Stimulated activated CD4-positive, alpha-beta T cell treated with anti-CD3 and anti-CD28 coated beads, Interleukin-2, amount 100 ng/mL, for 48 hours (primary cell): Measurements from ENCODE around the gene CCDC112.

Experiments used
- DNase-seq, 2 donors: peaks; one replicate each; pipeline ENCODE4 v3.0.0-alpha.2; 2020

The CCDC112 gene

DNA sequence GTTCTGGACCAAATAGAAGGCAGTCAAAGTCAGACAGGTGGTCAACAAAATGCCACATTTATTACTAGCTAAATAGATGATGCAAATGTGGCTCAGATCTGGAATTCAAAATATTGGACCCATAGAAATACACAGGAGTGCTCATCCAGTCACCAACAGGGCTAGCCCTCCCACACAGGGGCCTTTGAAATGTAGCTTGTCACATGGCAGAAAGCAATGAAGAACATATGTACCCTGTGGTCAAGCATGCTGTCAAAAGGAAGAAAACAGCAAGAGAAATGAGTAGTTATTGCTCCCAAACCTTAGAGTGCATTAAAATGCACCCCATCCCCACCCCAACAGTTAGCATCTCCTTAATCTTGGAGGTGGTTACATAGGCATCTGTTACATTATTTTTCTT, 20.9 kb upstream of the CCDC112 start:
- no peak for DNase-seq

DNA sequence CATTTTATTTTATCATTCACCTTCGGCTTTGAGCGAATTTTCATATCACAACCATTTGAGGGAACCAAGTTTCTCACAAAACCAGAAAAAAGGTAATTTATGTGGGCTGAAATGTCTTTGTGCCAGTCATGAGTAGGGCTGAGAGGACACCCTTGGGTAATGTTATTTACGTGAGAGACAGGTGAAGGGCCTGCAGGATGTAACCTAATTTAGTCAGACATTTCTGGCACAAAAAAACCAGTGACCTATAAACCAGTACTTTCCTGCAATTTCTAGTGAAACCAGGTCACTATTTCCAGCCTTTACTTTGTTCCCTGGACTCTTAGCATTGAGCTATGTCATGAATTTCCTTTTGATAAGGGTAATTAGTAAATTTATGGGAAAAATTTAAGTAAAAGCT, 17.2 kb upstream of the CCDC112 start:
- DNase-seq = no peak

GRCh38 chr5:115313052-115313451, 16.6 kb upstream of the CCDC112 start:
- no peak for DNase-seq

- DNase-seq = no peak
Observed at GRCh38 chr5:115309751-115310370, 13.4 kb upstream of the CCDC112 start.

DNA sequence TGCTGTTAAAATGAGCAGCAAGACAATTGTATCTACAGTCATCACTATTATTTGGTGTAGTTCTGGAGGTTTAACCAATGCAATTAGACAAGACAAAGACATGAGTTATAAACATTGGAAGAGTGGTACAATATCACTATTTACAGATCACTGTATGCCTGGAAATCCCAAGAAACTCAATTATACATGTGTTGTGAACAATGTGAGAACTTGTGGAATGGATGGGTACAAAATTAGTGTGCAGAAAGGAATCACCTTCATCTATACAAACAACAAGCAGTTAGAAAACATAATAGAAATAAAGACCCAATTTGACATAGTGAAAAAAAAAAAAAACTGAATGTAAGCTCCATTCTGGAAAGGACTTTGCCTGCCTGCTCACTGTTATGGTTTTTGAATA, 12.4 kb upstream of the CCDC112 start:
- no peak for DNase-seq

DNA sequence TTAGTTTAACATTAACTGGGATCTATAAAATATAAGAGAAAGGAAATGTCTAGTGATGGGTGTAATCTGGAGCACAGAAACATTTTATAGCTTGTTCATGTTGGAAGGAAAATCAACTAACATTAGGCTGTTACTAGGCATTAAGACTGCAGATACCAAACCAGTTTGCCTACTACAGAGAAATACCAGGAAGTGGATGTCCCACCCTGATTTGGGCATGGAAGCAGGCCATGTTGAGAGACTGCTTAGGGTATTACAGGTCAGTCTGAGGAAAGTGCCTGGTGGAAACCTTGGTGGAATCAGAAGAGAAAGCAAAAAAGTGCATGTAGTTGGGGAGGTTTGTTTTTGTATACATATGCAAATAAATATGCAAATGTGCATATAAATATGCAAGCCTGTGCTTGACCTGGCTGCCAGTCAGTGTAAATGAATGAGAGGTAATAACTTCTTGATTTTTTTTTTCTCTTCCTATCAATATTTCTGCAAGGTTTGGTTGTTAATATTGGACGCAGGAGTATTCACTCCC, 9.6 kb upstream of the CCDC112 start:
- no peak for DNase-seq

DNA sequence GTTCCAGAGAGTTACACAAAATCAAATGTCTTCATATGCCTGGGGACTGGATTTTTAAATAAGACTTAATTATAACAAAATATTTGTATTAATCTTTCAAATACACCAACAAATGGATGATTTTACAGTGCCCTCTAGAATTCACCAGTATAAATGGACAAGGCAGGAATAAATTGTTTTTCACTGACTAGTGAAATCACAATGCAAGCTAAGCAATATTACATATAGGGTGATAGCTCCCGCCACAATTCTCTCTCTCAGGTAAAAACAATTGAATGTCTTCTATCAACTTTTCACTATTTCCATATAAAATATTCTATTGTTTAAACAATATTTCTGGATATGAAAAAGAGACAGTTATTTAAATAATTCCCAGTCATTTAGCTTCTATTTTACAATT, 8.0 kb upstream of the CCDC112 start:
- no peak for DNase-seq

DNA sequence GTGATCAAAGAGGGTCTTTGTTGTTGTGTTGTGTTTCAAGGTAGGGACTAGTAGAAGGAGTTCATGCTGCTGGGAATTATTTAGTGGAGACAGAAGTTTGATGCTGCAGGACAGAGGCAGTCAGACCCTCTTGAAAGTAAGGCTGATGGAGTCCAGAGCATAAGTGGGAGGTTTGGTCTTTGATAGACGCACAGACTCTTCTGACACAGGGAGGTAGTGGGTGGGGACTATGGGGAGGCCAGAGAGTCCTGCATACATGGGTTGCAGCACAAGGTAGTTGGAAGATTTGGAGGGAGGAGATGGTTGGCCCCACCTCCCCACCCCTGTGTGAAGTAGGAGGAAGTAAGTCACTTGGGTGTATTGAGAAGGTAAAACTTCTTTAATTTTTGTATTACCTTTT, 2.4 kb upstream of the CCDC112 start:
- DNase-seq = no peak

- no peak for DNase-seq
Observed at GRCh38 chr5:115297031-115297430, 577 bp upstream of the CCDC112 start.

- no peak for DNase-seq
Observed at GRCh38 chr5:115295777-115296123, 704 bp downstream of the CCDC112 start.

GRCh38 chr5:115291397-115291796, 5.1 kb downstream of the CCDC112 start:
- no peak for DNase-seq

- no peak for DNase-seq
Observed at GRCh38 chr5:115289104-115289503, 7.3 kb downstream of the CCDC112 start.

DNA sequence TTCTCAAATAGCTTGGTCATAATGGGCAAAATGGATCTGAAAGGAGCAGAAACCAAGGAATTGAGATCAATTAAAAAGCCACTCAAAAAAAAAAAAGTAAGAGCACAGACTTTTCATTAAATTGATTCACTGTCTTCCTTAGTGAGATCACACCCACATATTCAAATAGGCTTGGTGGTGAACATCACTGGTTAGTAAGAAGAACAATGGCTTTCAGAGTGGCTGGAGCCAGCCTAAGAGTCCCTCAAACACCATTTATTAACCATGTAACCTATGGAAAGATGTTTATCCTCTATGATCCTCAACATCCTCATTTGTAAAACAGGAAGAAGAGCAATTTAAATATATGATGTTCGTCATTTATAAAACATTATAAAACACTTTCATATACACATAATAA, 12.4 kb downstream of the CCDC112 start:
- DNase-seq = no peak

DNA sequence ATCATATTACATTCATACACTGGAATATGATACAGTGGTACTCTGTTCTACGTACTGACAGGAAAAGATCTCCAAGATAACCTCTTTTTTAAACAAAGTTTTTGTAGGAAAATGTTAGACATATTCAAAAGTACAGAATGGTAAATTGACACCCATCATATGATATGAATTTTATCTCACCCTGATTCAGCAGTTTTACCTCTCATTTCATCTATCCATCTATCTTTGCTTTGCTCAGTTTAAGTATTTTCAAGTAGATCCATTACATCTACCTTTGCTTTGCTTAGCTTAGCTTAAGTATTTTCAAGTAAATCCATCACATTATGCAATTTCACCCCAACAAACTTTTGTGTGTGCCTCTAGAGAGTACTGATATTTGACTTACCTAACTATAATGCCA, 14.3 kb downstream of the CCDC112 start:
- no peak for DNase-seq

DNA sequence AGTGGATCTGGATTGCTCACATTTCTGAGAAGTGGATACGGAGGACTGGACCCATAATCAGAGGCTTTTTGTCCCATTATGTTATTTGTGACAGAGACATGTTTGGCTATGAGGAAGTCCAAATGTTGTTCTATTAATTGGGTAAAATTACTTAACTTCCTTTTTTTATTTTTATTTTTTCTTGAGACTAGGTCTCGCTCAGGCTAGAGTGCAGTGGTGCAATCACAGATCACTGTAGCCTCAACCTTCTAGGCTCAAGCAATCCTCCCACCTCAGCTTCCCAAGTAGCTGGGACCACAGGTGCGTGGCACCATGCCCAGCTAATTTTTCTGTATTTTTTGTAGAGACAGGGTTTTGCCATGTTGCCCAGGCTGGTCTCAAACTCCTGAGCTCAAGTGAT, 21.9 kb downstream of the CCDC112 start:
- DNase-seq = no peak

GRCh38 chr5:115272297-115272958, 24.0 kb downstream of the CCDC112 start:
- DNase-seq = no peak

GRCh38 chr5:115271295-115272050, 25.0 kb downstream of the CCDC112 start:
- no peak for DNase-seq

- no peak for DNase-seq
Observed at GRCh38 chr5:115267617-115268016, 28.8 kb downstream of the CCDC112 start.

- DNase-seq = no peak
Observed at GRCh38 chr5:115265220-115265619, 31.2 kb downstream of the CCDC112 start.

- no peak for DNase-seq
Observed at GRCh38 chr5:115264786-115265185, 31.7 kb downstream of the CCDC112 start.

- no peak for DNase-seq
Observed at GRCh38 chr5:115263078-115263380, 33.4 kb downstream of the CCDC112 start.

DNA sequence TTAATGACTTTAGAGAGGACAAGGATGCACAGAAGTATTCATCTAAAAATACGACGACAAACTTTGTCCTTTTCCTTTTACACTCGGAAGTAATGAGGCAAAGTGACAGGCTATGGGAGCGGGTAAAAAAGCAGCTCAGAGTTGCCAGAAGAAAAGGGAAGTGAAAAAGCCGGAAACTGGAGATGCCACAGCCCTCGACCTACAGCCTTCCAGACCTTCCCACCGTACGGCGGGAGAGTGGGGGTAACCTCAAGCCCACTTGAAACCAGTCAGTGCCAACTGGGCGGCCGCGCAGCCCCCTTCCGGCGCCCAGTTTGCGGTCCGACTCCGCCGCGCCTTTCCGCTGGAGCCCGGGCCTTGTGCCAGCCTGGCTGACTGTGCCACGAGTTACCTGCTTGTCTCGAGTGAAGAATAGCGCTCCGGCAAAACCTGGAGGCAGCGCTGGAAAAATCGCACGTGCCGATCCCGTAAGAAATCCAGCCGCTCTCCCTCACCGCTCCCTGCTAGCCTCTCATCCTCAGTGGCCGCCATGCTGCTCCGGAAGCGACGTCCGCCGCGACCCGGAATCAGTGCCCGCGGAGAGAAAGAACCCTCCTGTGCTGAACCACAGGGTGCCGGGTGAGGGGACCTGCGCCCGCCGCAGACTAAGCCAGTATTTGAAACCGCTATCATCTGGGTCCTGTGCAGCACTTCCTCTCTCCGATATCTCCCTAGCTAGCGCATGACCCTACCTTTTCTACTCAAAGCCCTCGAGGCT, 34.0 kb downstream of the CCDC112 start, which contains the start of gene PGGT1B:
Gene PGGT1B, minus strand, starts transcription at position 557 of the 757 bp plus-strand sequence. Its CDS starts 26 bp downstream, at position 531.
- DNase-seq = peak; percentile 58 to 66

GRCh38 chr5:115262011-115262320, 34.5 kb downstream of the CCDC112 start:
- no peak for DNase-seq

DNA sequence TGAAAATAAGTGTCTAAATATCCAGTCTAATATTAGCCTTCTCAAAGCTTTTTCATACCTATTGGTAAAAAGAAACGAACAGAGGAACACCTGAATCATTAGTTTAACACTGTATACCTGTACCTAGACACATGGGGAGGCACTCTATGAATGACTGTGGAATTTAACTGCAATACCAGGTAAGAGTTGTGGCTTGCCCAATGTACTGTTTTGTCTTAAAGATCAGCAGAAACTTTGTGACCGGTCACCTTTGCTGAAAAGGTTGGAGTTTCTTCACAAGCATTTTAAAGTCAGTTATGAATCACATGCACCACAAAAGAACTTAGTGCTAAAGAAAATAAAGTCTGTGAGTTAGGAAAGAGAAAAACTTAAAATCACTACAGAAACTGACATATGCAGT, 36.2 kb downstream of the CCDC112 start:
- DNase-seq = no peak
